AG04449 (cell line): ENCODE data around the gene SPINK6.

Source experiments
- CTCF ChIA-PET: fragments of 350-600 bp; formaldehyde crosslinking; extraction: SDS; loops from one replicate; lab custom pipeline; 2021; ENCODE audit warnings: antibody characterized with exemption; lab: Yijun Ruan, JAX
- POLR2A ChIA-PET: fragments of 400-600, 350-600 bp; formaldehyde crosslinking; extraction: SDS; loops from one replicate; lab custom pipeline; 2020; ENCODE audit warnings: antibody characterized with exemption, inconsistent platforms; lab: Yijun Ruan, JAX
- DNase-seq: peaks from one replicate; pipeline ENCODE4 v3.0.0-alpha.2; 2010; ENCODE audit warnings: low read depth, low spot score
- H3K4me3 ChIP-seq: 2 replicates; pipeline ENCODE4 v1.5.1; 2011; ENCODE audit warnings: low read depth, mild to moderate bottlenecking, control low read depth, low read length
- CTCF ChIP-seq: IDR thresholded peaks from one replicate; pipeline ENCODE4 v1.5.1; 2011; ENCODE audit warnings: mild to moderate bottlenecking, moderate library complexity, low read length, control low read depth, inconsistent platforms; ENCODE audit not compliant: insufficient read depth; ENCODE audit errors: missing control alignments

The SPINK6 gene

GRCh38 chr5:148261221-148261620 is 58.4 kb downstream of the SPINK6 start:
- no peak for DNase-seq
- CTCF ChIA-PET: no interaction called here
- TF ChIP-seq CTCF: no peak
- POLR2A ChIA-PET: no interaction called here
- H3K4me3 ChIP-seq: no peak overlapping the region
